Right ventricle myocardium inferior (tissue), 1 donor: Measurements from ENCODE around the gene SULF2. TPM values are rescaled to one million over a fixed set of nuclear protein-coding genes. Genes with fewer than 3 reads are reported as not detected.

Experiments used
- ATAC-seq: fragments of 200-7000 bp; cut with Tn5 transposase; one replicate; pipeline ENCODE4 v1.9.1; 2020; ENCODE audit warnings: mild to moderate bottlenecking, moderate library complexity
- DNase-seq: peaks from one replicate; pipeline ENCODE4 v3.0.0; 2021; ENCODE audit errors: missing footprints
- intact Hi-C: fragments of 100-400 bp; cut with DNase I; formaldehyde crosslinking; loops from one replicate; pipeline ENCODE4 v1.11.0; 2022
- total RNA-seq: library from RNA; stranded (reverse); fragmentation: NEBNext Ultra II Directional; extraction: Animal tissue kit (Norgen Biotek cat#: 25700); gene quantifications from one replicate; pipeline ENCODE4 v1.2.1, GENCODE V29; 2021
- donor health status: DM: no; HTN: yes; CAD: no; lungs with severe emphysema.

SULF2 gene
- total RNA-seq, 1 donor from 2014 or later: 29.5 TPM

GRCh38 chr20:47652794-47653193, 132.5 kb downstream of the SULF2 start:
- intact Hi-C loops: no loop called here
- DNase-seq: no peak
- no peak for ATAC-seq

- ATAC-seq (no peak), DNase-seq (no peak)
- intact Hi-C loops: no loop called here
These were observed 133.0 kb downstream of the SULF2 start for GRCh38 chr20:47652301-47652700.

- DNase-seq: no peak
- intact Hi-C loops: no loop called here
- no peak for ATAC-seq
These were observed 136.3 kb downstream of the SULF2 start for GRCh38 chr20:47648943-47649342.

- intact Hi-C loops: no loop called here
- no peak for DNase-seq
- ATAC-seq: no peak
These were observed 137.3 kb downstream of the SULF2 start for GRCh38 chr20:47647994-47648393.

GRCh38 chr20:47645632-47646031, 139.6 kb downstream of the SULF2 start:
- intact Hi-C loops: no loop called here
- ATAC-seq (no peak), DNase-seq (no peak)

- no peak for ATAC-seq
- intact Hi-C loops: no loop called here
These were observed 142.7 kb downstream of the SULF2 start for GRCh38 chr20:47642624-47643023.

GRCh38 chr20:47642118-47642517, 143.2 kb downstream of the SULF2 start:
- no peak for DNase-seq
- no peak for ATAC-seq
- intact Hi-C loops: no loop called here

More at GRCh38 chr20:47642624-47643023, 142.7 kb downstream of the SULF2 start:
- no peak for DNase-seq

- DNase-seq (no peak), ATAC-seq (no peak)
- intact Hi-C loops: no loop called here
These were observed 146.4 kb downstream of the SULF2 start for GRCh38 chr20:47638851-47639250.

GRCh38 chr20:47635256-47635655, 150.0 kb downstream of the SULF2 start:
- DNase-seq: no peak
- intact Hi-C loops: no loop called here
- ATAC-seq: no peak

GRCh38 chr20:47631078-47631477, 154.2 kb downstream of the SULF2 start:
- ATAC-seq (no peak), DNase-seq (no peak)
- intact Hi-C loops: no loop called here

- intact Hi-C loops: no loop called here
- no peak for ATAC-seq
- DNase-seq: no peak
These were observed 155.4 kb downstream of the SULF2 start for GRCh38 chr20:47629907-47630306.

- intact Hi-C loops: no loop called here
- no peak for ATAC-seq
These were observed 157.7 kb downstream of the SULF2 start for GRCh38 chr20:47627540-47627939.

GRCh38 chr20:47623206-47623605, 162.1 kb downstream of the SULF2 start:
- no peak for DNase-seq
- intact Hi-C loops: loop anchor here (5.0 kb wide), 3 partner anchors 121 to 426 kb away; partner anchors contain the start of gene NCOA3
- no peak for ATAC-seq

More at GRCh38 chr20:47627540-47627939, 157.7 kb downstream of the SULF2 start:
- DNase-seq: no peak

- intact Hi-C loops: loop anchor here (5.0 kb wide), 3 partner anchors 120 to 425 kb away; partner anchors contain the start of gene NCOA3
- no peak for DNase-seq
- no peak for ATAC-seq
These were observed 163.1 kb downstream of the SULF2 start for GRCh38 chr20:47622118-47622665.

- no peak for ATAC-seq
- intact Hi-C loops: loop anchor here (2.0 to 5.0 kb wide), 4 partner anchors 119 to 424 kb away; partner anchors contain the start of gene NCOA3
- DNase-seq: no peak
These were observed 164.2 kb downstream of the SULF2 start for GRCh38 chr20:47620808-47621805.

- ATAC-seq (no peak), DNase-seq (no peak)
- intact Hi-C loops: no loop called here
These were observed 166.8 kb downstream of the SULF2 start for GRCh38 chr20:47618479-47618878.

- no peak for DNase-seq
- intact Hi-C loops: no loop called here
- ATAC-seq: no peak
These were observed 170.5 kb downstream of the SULF2 start for GRCh38 chr20:47614703-47615309.

- ATAC-seq (no peak), DNase-seq (no peak)
- intact Hi-C loops: no loop called here
These were observed 172.6 kb downstream of the SULF2 start for GRCh38 chr20:47612670-47613069.

GRCh38 chr20:47611785-47612184, 173.5 kb downstream of the SULF2 start:
- intact Hi-C loops: no loop called here
- no peak for DNase-seq
- no peak for ATAC-seq

- intact Hi-C loops: no loop called here
- ATAC-seq: no peak
- no peak for DNase-seq
These were observed 174.4 kb downstream of the SULF2 start for GRCh38 chr20:47610945-47611250.
